ENCODE measurements around the gene PIN1.

The PIN1 gene

DNA sequence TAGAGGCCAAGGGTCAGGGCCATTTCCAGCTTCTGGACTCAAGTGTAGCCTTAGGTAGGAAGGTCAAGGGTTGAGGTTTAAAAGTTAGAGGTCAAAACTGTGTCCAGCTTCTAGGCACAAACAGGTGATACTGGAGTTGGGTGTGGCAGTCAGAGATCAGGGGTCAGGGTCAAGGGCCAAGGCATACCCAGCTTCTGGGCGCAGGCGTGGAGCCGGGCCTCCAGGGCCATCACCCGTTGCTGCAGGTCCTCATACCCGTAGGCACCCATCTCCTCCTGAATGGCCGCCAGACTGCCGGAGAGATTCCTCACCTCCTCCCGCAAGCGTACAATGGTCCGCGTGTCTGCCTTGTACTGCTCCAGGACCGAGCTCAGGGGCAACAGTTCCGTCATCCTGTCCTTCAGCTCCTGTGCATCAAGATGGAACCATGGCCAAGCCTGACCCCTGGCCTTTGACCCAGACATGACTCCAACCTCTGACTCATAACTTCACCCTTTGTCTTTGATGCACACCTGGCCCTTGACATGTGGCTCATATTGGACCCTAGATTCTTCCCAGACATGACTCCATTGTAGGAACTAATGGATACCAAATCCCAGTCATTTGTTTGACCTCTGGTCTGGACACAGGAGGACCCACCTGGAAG, 22.1 kb downstream of the PIN1 start:
- DNase-seq (ENCODE audit: low spot score): no peak

- DNase-seq (ENCODE audit: low spot score): no peak
Measured at GRCh38 chr19:9857920-9858746, 23.0 kb downstream of the PIN1 start.

DNA sequence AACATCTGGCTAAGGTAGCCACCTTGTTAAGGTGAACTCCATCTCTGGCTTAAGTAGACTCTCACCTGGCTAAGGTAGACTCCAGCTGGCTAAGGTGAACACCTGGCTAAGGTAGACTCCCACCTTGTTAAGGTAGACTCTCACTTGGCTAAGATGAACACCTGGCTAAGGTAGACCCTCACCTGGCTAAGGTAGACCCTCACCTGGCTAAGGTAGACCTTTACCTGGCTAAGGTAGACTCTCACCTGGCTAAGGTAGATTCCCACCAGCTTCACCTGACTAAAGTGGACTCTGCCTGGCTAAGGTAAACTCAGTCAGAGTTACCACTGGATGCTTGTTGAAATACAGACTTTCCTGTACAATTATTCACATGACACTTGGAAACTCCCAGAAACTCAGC, 23.6 kb downstream of the PIN1 start:
- no peak for DNase-seq (ENCODE audit: low spot score)

DNA sequence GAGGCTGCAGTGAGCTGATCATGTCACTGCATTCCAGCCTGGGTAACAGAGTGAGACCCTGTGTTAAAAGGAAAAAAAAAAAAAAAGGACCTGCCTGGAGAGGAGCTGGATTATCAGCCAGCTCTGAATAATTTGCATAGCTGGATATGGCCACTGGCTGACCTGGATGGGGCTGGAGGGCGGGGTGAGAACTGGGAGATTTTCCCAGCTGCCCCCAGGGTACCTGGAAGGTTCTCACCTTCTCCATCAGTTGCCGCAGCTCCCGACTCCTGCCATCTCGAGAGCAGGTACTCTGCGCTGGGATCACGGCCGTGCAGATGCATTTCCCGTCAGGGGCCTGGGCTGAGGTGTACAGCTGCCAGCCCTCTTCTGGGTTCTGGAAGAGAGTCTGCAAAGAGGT, 25.3 kb downstream of the PIN1 start:
- DNase-seq (ENCODE audit: low spot score): no peak

- DNase-seq (ENCODE audit: low spot score): no peak
Measured at GRCh38 chr19:9861503-9861902, 26.4 kb downstream of the PIN1 start.

DNA sequence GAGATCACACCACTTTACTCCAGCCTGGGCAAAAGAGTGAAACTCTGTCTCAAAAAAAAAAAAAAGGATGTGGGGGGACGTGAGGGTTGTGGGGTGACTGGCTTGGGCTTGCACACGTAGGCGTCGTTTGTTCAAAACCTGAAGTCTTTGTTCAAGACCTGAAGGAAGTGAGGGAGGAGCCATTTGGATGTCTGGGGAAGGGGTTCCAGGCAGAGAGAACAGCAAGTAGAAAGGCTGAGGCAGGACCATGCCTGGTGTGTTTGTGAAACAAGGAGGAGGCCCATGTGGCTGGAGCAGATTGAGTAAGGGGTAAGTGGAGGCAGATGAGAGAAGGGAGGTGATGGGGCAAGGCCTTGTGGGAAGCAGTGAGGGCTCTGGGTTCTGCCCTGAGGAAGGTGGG, 27.8 kb downstream of the PIN1 start:
- no peak for DNase-seq (ENCODE audit: low spot score)

DNA sequence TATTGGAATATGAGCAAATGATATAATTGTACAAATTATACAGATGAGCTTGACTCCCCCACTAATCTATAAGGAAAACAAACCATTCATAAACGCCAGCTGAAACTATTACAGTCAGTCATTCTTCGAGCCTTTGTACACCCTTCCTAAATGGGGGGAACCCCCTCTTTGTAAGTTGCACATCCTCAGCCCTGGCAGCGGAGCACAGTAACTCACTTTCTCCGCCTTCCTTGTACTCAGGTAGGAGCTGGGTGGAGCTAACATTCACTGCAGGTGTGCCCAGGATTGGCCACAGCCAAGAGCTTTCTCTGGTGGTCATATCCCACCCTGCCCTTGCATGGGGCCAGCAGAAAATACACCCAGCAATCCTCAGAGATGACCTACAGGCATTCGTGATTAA, 28.6 kb downstream of the PIN1 start:
- DNase-seq (ENCODE audit: low spot score): no peak

- no peak for DNase-seq (ENCODE audit: low spot score)
Measured at GRCh38 chr19:9865732-9866501, 30.8 kb downstream of the PIN1 start.

DNA sequence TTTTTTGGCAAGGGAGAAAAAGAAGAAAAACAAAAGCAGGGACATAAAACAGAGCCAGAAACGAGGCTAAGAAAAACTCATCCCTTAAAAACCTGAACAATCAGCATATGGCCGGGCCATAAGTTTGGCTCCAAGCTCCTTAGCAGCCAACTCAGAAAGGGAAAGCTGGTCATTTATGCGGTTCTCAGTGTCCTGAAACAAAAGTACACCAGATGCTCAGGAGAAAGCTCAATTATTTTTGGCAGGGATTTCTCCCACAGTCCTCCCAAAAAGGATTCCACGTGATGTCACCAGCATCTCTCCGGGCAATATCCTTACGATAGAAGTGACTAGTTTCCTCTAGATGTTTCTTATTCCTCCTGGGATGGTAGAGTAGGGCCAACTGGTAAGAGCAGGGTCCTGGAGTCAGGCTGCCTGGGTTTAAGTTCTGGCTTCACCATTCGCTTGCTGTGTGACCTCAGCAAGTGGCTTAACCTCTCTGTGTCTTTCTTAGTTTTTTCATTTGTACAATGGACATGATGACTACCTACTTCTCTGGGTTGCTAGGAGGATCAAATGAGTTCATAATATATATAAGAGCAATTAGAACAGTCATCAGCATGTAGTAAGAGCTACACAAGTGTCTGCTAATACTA, 34.0 kb downstream of the PIN1 start:
- DNase-seq (ENCODE audit: low spot score): no peak

GRCh38 chr19:9871626-9872338, 36.7 kb downstream of the PIN1 start:
- DNase-seq (ENCODE audit: low spot score): no peak

DNA sequence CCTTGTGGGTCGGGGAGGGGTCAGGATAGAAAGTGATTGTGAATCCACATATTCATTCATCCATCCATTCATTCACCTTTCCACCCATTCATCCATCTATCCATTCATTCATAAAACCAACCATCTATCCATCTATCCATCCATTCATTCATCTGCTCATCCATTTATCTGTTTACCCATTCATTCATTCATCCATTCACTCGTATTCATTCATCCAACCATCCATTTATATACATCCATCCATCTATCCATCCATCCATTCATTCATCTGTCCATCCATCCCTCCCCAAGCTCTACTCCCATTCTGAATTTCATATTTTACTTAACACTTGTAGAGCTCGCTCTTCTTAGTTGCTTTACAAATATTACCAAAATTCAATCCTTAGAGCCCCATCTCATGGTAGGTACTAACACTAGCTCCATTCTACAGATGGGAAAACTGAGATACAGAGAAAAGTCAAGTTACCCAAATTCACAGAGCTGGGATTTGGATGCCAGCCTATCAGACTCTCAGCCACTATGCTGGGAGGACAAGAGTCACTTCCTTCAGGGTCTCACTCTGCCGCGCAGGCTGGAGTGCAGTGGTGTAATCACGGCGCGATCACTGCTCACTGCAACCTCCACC, 37.6 kb downstream of the PIN1 start:
- no peak for DNase-seq (ENCODE audit: low spot score)

DNA sequence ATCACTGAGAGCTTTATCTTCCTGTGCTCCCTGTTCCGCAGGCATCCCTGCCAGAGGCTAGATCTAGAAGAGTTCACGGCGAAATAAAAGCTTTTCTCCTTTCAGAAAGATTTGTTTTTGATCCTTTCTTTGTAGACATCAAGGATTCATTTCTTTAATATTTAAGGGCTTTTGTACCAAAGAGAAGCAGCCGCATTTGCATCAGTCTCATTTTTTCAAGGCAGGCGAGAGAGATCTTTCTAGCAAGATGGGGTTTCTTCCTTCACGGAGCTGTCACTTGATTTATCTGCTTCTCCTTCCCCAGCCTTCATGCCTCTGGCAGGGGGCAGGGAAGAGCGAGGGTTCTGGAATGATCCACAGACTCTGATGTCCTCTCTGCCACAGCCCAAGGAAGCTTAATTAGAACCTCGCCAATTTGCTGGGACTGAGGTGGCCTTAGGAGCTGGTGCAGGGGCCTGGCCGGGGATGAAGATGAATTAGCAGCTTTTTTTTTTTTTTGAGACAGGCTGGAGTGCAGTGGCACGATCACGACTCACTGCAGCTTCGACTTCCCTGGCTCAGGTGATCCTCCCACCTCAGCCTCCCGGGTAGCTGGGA, 40.0 kb downstream of the PIN1 start:
- DNase-seq (ENCODE audit: low spot score): no peak

DNA sequence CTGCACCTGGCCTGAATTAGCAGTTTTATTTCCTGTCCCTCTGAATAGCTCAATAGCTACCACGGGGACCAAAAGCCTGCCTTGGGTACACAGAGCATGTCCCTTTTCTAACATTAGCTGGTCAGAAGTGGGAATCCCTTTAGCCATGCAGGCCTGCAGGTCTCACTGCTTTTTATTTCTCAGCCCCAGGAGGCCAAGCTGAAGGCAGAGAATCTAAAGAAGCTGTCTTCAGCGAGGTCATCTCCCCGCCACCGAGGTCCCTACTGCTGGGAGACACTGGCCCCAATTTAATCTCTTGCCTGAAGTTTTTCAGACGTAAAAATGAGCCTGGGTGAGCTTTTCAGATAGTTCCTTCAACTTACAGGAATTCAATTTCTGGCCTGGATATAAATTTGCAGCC, 40.7 kb downstream of the PIN1 start:
- DNase-seq (ENCODE audit: low spot score): no peak

- DNase-seq (ENCODE audit: low spot score): peak; percentile 62
Measured at GRCh38 chr19:9877780-9878510, 42.8 kb downstream of the PIN1 start.

DNA sequence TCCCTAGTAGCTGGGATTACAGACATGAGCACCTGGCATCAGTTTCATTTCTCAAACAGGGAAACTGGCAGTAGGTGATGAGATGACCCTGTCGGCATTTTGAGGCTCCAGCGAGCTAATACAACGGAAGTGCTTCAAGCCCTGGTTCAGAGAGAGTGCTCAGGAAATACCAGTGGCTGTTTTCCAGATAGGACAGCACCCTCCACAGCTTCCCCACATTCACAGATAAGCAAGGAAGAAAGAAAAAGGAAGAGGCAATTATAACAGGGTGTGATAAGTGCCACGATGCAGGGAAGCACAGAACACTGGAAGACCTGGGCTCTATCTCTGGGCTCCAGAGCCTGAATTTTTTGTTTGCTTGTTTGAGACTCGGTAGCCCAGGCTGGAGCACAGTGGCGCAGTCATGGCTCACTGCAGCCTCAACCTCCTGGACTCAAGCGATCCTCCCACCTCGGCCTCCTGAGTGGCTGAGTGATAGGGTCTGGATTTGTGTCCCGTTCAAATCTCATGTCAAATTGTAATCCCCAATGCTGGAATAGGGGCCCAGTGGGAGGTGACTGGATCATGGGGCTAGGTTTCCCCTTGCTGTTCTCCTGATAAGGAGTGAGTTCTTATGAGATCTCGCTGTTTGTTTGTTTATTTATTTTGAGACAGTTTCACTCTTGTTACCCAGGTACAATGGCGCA, 43.5 kb downstream of the PIN1 start:
- no peak for DNase-seq (ENCODE audit: low spot score)

DNA sequence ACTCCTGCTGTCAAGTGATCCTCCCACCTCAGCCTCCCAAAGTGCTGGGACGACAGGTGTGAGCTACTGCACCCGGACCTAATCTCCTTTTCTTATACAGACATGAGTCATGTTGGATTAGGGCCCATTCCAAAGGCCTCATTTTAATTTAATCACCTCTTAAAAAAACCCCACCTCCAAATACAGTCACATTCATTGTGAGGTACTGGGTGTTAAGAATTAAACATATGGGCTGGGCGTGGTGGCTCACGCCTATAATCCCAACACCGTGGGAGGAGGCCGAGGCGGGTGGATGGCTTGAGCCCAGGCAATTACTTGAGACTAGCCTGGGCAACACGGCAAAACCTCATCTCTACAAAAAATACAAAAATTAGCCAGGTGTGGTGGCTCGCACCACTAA, 46.6 kb downstream of the PIN1 start:
- no peak for DNase-seq (ENCODE audit: low spot score)

DNA sequence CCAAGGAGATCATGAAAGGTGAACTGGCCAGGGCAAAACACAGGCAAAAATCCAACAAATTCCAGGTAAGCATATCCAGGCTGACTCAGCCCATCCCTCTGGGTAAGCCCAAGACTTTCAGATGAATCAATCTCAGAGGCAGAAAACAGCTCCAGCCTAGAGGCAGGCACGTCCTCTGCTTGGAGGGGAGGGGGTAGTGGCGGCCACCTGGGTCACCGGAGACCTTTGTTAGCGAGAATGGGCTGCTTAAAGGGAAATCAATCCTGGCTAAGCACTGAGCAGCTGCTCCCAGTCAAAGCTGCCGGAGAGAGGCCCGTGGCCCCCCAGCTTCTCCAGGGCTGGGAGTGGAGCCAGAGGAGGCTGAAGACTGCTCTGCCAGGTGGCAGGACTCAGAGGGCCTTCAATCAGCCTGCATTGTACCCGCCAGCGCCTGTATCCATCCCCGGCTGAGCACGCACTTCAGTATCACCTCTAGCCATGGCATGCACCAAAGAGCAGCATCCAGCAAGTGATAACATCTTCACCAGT, 48.2 kb downstream of the PIN1 start:
- peak; percentile 77 for DNase-seq (ENCODE audit: low spot score)

DNA sequence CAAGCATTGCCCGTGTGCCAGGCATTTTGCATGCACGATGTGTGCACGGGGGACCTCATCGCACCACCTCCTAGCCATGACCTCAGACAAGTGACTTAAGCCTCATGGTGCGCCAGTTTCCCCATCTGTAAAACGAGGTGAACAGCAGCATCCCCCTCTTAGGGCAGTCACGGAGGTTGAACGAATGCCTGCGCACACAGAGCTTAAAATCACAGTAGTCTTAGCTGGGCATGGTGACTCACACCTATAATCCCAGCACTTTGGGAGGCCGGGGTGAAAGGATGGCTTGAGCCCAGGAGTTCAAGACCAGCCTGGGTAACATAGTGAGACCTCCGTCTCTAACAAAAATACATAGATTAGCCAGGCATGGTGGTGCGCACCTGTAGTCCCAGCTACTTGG, 48.6 kb downstream of the PIN1 start:
- DNase-seq (ENCODE audit: low spot score): no peak

DNA sequence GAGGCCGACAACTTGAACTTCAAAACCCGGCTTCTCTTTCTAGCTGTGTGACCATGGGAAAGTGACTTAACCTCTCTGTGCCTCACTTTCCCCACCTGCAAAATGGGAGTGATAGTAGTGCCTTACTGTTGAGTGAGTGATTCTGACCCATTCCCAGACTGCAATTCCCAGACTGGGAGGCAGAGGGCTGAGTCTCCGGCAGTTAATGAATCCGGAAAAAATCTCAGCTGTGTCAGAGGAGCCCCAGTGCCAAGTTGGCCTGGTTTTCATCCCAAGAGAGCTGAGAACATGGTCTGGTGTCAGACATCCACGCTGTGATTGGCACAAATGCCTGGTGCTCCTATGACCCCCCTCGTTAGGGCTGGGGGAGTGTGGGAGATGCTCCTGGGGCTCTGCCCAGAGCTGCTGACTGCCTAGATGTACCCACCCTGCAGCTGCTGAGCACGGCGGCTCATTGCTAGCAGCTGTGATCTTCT, 50.0 kb downstream of the PIN1 start:
- DNase-seq (ENCODE audit: low spot score): no peak

Measured in kidney tubule cell (primary cell).